GM15510 (cell line): ENCODE data around the gene MRAP.

Experiments used
- POLR2A ChIP-seq: IDR thresholded peaks from 3 replicates; pipeline ENCODE4 v1.6.1; 2011; ENCODE audit warnings: borderline replicate concordance; ENCODE audit not compliant: insufficient read length; ENCODE audit errors: extremely low read depth

The MRAP gene

GRCh38 chr21:32281531-32281930, 17.1 kb upstream of the MRAP start:
- no peak for TF ChIP-seq POLR2A

- TF ChIP-seq POLR2A = no peak
These were observed 15.7 kb upstream of the MRAP start for GRCh38 chr21:32282992-32283391.

- no peak for TF ChIP-seq POLR2A
These were observed 13.2 kb upstream of the MRAP start for GRCh38 chr21:32285476-32285875.

GRCh38 chr21:32297449-32297848, 1.2 kb upstream of the MRAP start:
- no peak for TF ChIP-seq POLR2A

- no peak for TF ChIP-seq POLR2A
These were observed 501 bp upstream of the MRAP start for GRCh38 chr21:32298148-32298559.

- no peak for TF ChIP-seq POLR2A
These were observed 1.0 kb downstream of the MRAP start for GRCh38 chr21:32299695-32300094.

- TF ChIP-seq POLR2A = no peak
These were observed 1.5 kb downstream of the MRAP start for GRCh38 chr21:32300117-32300681.

GRCh38 chr21:32301596-32301995, 2.9 kb downstream of the MRAP start:
- no peak for TF ChIP-seq POLR2A

GRCh38 chr21:32302560-32302959, 3.9 kb downstream of the MRAP start:
- TF ChIP-seq POLR2A = no peak

GRCh38 chr21:32303385-32303784, 4.7 kb downstream of the MRAP start:
- TF ChIP-seq POLR2A = no peak

GRCh38 chr21:32304998-32305397, 6.3 kb downstream of the MRAP start:
- no peak for TF ChIP-seq POLR2A

- no peak for TF ChIP-seq POLR2A
These were observed 7.5 kb downstream of the MRAP start for GRCh38 chr21:32306021-32306780.

GRCh38 chr21:32307706-32308105, 9.1 kb downstream of the MRAP start:
- no peak for TF ChIP-seq POLR2A

GRCh38 chr21:32308696-32309095, 10.0 kb downstream of the MRAP start:
- TF ChIP-seq POLR2A = no peak

- TF ChIP-seq POLR2A = no peak
These were observed 11.3 kb downstream of the MRAP start for GRCh38 chr21:32309906-32310460.

- TF ChIP-seq POLR2A = no peak
These were observed 13.0 kb downstream of the MRAP start for GRCh38 chr21:32311621-32312020.
